HepG2 (cell line): ENCODE results near the gene TBR1.

ENCODE experiments used
- BCL3 ChIP-seq: sonication (generic); formaldehyde crosslinking; IDR thresholded peaks from 2 replicates; pipeline ENCODE4 v1.5.1; 2020; ENCODE audit warnings: mild to moderate bottlenecking, missing genetic modification reagents, moderate library complexity
- CHCHD3 ChIP-seq: sonication (generic); formaldehyde crosslinking; IDR thresholded peaks from 2 replicates; pipeline ENCODE4 v1.8.0; 2022; ENCODE audit warnings: mild to moderate bottlenecking, missing genetic modification reagents, moderate library complexity
- EZH2 ChIP-seq: conservative IDR thresholded peaks from 2 replicates; pipeline ENCODE4 v1.6.1; 2012; ENCODE audit warnings: mild to moderate bottlenecking, low read depth, low read length, moderate library complexity
- HNRNPLL ChIP-seq: fragments of 200-400 bp; formaldehyde crosslinking; IDR thresholded peaks from 2 replicates; pipeline ENCODE4 v1.6.1; 2017; ENCODE audit warnings: mild to moderate bottlenecking, low read depth, low read length; ENCODE audit not compliant: poor library complexity, severe bottlenecking
- HOMEZ ChIP-seq: IDR thresholded peaks from 2 replicates; pipeline ENCODE4 v1.6.1; 2016; ENCODE audit warnings: low read depth
- LCORL ChIP-seq, 2 experiments: fragments of 450-650 bp in 1 of 2; sonication (generic) in 1 of 2; formaldehyde crosslinking in 1 of 2; IDR thresholded peaks; 2 replicates each; pipeline versions ENCODE4 v1.5.0 to v1.6.1; 2017 to 2020; ENCODE audit warnings: antibody characterized with exemption in 1 of 2, missing genetic modification reagents in 1 of 2
- NFATC3 ChIP-seq: sonication (generic); formaldehyde crosslinking; IDR thresholded peaks from 2 replicates; pipeline ENCODE4 v1.5.1; 2020; ENCODE audit warnings: mild to moderate bottlenecking, missing genetic modification reagents
- PHF20 ChIP-seq: sonication (generic); formaldehyde crosslinking; IDR thresholded peaks from 2 replicates; pipeline ENCODE4 v1.5.0; 2020; ENCODE audit warnings: mild to moderate bottlenecking, missing genetic modification reagents
- POLR2G ChIP-seq: fragments of 200-400 bp; formaldehyde crosslinking; IDR thresholded peaks from 2 replicates; pipeline ENCODE4 v1.6.1; 2018; ENCODE audit warnings: mild to moderate bottlenecking, low read depth, low read length, moderate library complexity
- ZBTB46 ChIP-seq: sonication (generic); formaldehyde crosslinking; IDR thresholded peaks from 2 replicates; pipeline ENCODE4 v1.4.0; 2020; ENCODE audit warnings: mild to moderate bottlenecking, missing genetic modification reagents, borderline replicate concordance

- no peak for TF ChIP-seq HOMEZ (CRISPR knock-in tag)
- TF ChIP-seq PHF20 (CRISPR knock-in tag) = no peak
- no peak for TF ChIP-seq POLR2G
- no peak for TF ChIP-seq EZH2
- TF ChIP-seq HNRNPLL = no peak
- no peak for TF ChIP-seq NFATC3 (CRISPR knock-in tag)
- TF ChIP-seq ZBTB46 (CRISPR knock-in tag) = no peak
- TF ChIP-seq CHCHD3 (CRISPR knock-in tag) = no peak
- no peak for TF ChIP-seq LCORL (IDR thresholded peaks at IDR 0.05)
- no peak for TF ChIP-seq LCORL (CRISPR knock-in tag; IDR thresholded peaks at IDR 0.05)
- TF ChIP-seq BCL3 (CRISPR knock-in tag) = no peak
Measured at GRCh38 chr2:161409308-161409907, 6.7 kb upstream of the TBR1 start.
